ENCODE data around the gene BLM.

DNA sequence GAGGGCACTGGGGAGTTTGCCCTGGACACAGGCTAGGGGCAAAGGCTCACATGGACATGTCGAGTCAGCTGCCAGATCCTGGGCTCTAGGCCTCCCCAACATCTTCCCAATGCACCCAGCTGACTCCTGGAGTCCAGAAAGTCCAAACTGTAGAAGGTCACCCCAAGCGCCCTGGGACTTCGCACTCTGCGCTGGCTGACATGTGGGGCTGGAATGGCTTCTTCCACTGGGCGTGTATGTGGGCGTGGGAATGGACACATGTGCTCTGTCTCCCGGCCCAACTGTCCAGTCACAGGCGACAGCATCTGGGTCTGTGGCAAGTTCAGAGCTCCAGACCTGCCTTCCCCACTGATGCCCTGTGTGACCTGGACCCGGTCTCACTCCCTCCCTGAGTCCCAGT, 138.0 kb downstream of the BLM start:
- TF ChIP-seq, protein P1, sequence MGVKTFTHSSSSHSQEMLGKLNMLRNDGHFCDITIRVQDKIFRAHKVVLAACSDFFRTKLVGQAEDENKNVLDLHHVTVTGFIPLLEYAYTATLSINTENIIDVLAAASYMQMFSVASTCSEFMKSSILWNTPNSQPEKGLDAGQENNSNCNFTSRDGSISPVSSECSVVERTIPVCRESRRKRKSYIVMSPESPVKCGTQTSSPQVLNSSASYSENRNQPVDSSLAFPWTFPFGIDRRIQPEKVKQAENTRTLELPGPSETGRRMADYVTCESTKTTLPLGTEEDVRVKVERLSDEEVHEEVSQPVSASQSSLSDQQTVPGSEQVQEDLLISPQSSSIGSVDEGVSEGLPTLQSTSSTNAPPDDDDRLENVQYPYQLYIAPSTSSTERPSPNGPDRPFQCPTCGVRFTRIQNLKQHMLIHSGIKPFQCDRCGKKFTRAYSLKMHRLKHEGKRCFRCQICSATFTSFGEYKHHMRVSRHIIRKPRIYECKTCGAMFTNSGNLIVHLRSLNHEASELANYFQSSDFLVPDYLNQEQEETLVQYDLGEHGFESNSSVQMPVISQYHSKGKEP (CRISPR knock-in tag; IDR thresholded peaks at IDR 0.05) = no peak
- TF ChIP-seq ATF4 (CRISPR knock-in tag; IDR thresholded peaks at IDR 0.05) = no peak
- no peak for TF ChIP-seq ZFP36L1 (CRISPR knock-in tag; IDR thresholded peaks at IDR 0.05)
- no peak for TF ChIP-seq CREBL2 (CRISPR knock-in tag; IDR thresholded peaks at IDR 0.05; ENCODE audit: borderline replicate concordance)
- no peak for TF ChIP-seq CBX5 (CRISPR knock-in tag; IDR thresholded peaks at IDR 0.05; ENCODE audit: borderline replicate concordance)
- TF ChIP-seq, protein P2, sequence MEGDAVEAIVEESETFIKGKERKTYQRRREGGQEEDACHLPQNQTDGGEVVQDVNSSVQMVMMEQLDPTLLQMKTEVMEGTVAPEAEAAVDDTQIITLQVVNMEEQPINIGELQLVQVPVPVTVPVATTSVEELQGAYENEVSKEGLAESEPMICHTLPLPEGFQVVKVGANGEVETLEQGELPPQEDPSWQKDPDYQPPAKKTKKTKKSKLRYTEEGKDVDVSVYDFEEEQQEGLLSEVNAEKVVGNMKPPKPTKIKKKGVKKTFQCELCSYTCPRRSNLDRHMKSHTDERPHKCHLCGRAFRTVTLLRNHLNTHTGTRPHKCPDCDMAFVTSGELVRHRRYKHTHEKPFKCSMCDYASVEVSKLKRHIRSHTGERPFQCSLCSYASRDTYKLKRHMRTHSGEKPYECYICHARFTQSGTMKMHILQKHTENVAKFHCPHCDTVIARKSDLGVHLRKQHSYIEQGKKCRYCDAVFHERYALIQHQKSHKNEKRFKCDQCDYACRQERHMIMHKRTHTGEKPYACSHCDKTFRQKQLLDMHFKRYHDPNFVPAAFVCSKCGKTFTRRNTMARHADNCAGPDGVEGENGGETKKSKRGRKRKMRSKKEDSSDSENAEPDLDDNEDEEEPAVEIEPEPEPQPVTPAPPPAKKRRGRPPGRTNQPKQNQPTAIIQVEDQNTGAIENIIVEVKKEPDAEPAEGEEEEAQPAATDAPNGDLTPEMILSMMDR (CRISPR knock-in tag; IDR thresholded peaks at IDR 0.05) = no peak
- TF ChIP-seq MZF1 (CRISPR knock-in tag; IDR thresholded peaks at IDR 0.05; ENCODE audit: borderline replicate concordance) = no peak
- no peak for TF ChIP-seq NFYB (CRISPR knock-in tag; IDR thresholded peaks at IDR 0.05)
- TF ChIP-seq MYNN (CRISPR knock-in tag; IDR thresholded peaks at IDR 0.05; ENCODE audit: low read depth) = no peak
- TF ChIP-seq EZH2 (conservative IDR thresholded peaks at IDR 0.05; ENCODE audit: low read depth, low read length) = no peak
- TF ChIP-seq, protein P3, sequence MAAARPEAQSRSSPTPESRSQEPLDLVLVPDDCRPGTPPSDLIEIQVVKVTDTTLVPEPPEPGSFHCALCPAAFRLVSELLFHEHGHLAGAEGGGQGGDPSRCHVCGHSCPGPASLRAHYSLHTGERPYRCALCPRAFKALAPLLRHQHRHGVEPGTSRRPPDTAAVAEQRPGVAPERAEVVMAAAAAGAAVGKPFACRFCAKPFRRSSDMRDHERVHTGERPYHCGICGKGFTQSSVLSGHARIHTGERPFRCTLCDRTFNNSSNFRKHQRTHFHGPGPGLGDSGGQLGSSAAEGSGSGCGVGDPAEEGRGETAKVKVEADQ (CRISPR knock-in tag; IDR thresholded peaks at IDR 0.05; ENCODE audit: borderline replicate concordance) = no peak
- no peak for TF ChIP-seq ZNF468 (CRISPR knock-in tag; IDR thresholded peaks at IDR 0.05)
- TF ChIP-seq, protein P4, sequence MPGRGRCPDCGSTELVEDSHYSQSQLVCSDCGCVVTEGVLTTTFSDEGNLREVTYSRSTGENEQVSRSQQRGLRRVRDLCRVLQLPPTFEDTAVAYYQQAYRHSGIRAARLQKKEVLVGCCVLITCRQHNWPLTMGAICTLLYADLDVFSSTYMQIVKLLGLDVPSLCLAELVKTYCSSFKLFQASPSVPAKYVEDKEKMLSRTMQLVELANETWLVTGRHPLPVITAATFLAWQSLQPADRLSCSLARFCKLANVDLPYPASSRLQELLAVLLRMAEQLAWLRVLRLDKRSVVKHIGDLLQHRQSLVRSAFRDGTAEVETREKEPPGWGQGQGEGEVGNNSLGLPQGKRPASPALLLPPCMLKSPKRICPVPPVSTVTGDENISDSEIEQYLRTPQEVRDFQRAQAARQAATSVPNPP (CRISPR knock-in tag; IDR thresholded peaks at IDR 0.05) = no peak
- TF ChIP-seq, protein P5, sequence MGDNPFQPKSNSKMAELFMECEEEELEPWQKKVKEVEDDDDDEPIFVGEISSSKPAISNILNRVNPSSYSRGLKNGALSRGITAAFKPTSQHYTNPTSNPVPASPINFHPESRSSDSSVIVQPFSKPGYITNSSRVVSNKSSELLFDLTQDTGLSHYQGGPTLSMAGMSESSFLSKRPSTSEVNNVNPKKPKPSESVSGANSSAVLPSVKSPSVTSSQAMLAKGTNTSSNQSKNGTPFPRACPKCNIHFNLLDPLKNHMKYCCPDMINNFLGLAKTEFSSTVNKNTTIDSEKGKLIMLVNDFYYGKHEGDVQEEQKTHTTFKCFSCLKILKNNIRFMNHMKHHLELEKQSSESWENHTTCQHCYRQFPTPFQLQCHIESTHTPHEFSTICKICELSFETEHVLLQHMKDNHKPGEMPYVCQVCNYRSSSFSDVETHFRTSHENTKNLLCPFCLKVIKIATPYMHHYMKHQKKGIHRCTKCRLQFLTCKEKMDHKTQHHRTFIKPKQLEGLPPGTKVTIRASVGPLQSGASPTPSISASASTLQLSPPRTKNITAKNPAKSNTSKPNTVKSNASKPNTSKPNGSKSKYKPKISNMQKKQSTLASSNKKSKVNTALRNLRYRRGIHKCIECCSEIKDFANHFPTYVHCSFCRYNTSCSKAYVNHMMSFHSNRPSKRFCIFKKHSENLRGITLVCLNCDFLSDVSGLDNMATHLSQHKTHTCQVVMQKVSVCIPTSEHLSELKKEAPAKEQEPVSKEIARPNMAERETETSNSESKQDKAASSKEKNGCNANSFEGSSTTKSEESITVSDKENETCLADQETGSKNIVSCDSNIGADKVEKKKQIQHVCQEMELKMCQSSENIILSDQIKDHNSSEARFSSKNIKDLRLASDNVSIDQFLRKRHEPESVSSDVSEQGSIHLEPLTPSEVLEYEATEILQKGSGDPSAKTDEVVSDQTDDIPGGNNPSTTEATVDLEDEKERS (CRISPR knock-in tag; IDR thresholded peaks at IDR 0.05) = no peak

Measured in HepG2 (cell line).